ENCODE results near the gene DDA1.

DDA1 gene

DNA sequence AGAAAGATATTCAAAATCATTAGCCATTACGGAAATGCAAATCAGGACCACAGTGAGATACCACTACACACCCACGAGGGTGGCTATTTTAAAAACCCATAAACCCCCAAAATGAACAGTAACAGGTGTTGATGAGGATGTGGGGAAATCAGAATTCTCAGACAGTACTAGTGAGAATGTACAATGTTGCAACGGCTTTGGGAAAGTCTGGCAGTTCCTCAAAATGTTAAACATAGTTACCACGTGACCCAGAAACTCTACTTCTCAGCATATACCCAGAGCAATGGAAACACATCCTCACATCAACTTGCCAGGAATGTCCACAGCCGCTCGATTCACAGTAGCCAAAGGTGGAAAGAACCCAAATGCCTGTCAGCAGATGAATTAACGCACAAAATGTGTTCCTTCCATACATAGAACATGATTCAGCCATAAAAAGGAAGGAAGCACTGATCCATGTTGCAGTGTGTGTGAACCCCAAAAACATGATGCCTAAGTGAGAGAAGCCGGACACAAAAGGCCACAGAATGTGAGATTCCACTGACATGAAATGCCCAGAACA lies 60.7 kb downstream of the DDA1 start:
- no peak overlapping the region for H3K9ac ChIP-seq (ENCODE audit: low read depth, low read length)

More for the DNA sequence above, 60.7 kb downstream of the DDA1 start:
- Histone ChIP-seq H3K9me3 (ENCODE audit: control insufficient read depth, insufficient read depth, low read length) (no peaks in the 10 kb centered on the region), H3K4me3 (ENCODE audit: low read depth, low read length) (no peak overlapping the region), H3K4me1 (ENCODE audit: control insufficient read depth, insufficient read depth, low read length) (no peaks in the 10 kb centered on the region), H3K27me3 (ENCODE audit: control insufficient read depth, insufficient read depth, low read length) (no peaks in the 10 kb centered on the region), H3K36me3 (ENCODE audit: control insufficient read depth, insufficient read depth, low read length) (no peaks in the 10 kb centered on the region)
